HT-29 (cell line): ENCODE measurements around the gene COL19A1. TPM values are rescaled to one million over a fixed set of nuclear protein-coding genes. Genes with fewer than 3 reads are reported as not detected.
"Not testable (repeated sequence)": the region's sequence is repeated elsewhere in the genome, so short reads cannot be mapped to it uniquely, and the experiment has no call there.

Source experiments
- DNase-seq: peaks from one replicate; pipeline ENCODE4 v3.0.0-alpha.2; 2015; ENCODE audit warnings: low spot score
- total RNA-seq: library from RNA; depleted of rRNA; stranded (reverse); fragments of >200 nt; shearing (Covaris generic); gene quantifications from 2 replicates; pipeline ENCODE4 v1.2.3, GENCODE V29; 2014

The COL19A1 gene
- total RNA-seq, 1 experiment from 2014 or later = not detected

DNA sequence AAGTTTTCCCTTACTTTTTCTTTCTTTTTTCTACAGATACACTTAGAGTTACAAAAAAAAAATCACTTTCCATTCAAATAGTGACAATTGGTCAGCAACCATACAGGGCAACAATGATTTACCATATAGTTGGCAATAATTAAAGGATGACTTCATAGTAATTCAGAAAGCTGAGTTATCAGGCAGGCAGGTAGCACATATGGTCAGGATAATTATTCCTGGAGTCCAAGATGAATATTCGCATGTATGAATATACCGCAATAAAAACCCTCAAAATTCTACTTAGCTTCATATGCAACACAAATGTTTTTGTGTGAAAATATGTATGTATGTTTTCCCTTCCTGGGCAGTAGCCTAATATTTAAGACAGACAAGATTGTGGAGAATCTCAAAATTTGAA lies 34.5 kb downstream of the COL19A1 start:
- DNase-seq = no peak

DNA sequence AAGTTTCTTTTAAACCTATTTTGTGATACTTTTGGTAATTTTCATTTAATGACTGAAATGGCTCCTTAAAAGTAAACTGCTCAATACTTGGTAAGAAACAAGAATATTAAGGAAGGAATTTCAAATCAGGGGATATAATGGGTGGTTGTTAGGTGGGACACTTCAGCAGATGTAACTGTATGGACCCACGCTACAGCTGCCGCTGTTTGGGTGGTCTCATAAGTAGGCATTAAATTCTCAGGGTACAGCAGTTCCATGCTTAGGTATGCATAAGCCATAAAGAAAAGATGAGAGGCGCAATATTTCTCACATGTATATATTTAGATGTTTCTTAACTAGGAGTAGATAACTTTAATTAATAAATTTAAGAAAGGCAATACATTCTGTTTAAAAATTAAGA lies 35.0 kb downstream of the COL19A1 start:
- DNase-seq = no peak

DNA sequence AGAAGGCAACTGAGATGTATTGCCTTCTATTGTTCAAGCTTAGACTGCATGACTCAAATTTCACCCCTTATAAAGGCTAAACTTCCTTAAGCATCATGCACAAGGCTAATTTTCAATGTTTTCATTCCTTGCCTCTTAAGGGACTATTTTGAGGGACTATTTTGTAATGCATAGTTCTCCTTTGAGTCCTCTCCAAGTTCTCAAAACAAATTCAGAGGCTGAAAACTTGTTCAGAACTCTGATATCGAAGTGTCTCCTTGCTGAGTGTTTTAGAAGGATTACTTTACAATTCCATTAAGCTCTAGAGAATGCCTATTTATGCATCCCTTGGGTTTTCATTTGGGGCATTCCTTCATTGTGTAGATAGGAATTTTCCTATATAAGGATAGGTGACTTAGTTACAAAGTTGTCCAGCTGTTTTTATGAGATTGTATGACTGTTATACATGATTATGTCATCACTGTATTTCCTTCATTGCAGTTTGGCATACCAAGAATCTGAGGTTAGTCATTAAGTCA lies 41.7 kb downstream of the COL19A1 start:
- no peak for DNase-seq

DNA sequence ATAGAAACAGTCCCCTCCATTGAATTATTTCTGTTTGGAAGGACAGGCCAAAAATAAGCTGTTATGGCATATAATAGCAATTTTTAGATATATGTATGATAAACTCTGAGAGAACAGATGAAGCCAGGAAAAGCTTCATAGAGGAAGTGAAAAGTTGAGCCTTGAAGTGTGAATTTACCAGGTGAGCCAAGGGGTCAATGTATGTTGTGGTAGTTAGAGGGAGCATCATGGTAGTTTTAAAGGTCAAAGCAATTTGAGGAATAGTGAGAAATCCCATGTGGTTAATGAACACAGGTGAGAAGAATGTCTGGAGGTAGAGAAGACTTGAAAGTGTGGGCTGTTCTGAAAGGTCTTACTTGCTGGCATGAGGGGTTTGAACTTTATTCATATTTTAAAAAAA lies 47.0 kb downstream of the COL19A1 start:
- DNase-seq = no peak

DNA sequence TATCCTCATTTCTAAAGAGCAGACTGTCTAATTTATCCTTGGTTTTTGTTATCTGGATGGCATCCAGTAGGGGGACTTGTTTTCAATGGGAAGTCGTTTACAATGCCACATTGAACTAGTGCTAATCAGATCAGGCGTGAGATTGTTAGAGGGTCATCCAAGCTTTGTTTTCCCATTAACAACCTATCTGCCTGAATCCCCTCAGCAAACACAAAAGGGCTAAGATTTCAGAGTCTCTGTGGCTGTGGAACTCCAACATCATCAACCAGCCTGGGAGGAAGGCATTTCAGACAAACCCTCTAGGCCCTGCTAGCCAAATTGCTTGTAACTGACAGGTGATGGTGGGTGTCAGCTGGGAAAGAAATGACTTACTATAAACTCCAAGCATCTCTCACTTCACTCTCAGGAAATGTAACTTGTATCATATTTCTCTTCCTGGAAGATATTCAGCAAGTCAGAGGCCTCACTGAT lies 47.7 kb downstream of the COL19A1 start:
- DNase-seq = no peak

DNA sequence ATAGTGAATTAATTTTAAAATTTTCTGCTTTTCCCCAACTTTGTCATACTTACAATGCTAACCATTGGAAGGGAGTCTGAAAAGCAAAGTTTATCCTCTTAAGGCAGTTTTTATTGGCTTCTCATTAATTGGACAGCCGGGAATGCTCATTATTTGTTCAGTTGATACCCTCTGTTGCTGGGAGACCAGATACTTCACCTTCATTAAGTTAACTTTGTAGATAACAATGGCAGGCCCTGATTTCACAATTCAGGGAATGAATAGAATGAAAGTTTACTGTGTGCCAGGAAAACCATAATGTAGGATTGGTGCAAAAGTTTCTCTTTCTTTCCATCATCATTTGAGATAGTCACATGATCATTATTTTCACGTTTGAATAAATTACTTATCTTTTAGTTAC lies 49.0 kb downstream of the COL19A1 start:
- no peak for DNase-seq

DNA sequence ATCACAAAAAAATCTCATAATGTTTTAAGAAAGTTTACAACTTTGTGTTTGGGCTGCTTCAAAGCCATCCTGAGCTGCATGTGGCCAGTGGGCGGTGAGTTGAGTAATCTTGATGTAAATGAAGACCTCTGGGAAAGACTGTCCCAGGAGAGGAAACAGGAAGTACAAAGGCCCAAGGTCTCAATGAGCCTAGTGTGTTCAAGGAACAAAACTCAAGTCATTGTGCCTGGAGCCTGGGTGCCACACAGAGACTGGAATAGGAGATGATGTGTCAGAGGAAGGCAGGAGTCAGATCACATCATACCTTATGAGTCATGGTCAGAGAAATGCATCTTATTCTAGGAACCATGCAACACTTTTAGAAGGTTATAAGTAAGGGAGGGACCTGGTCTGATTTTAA lies 51.5 kb downstream of the COL19A1 start:
- no peak for DNase-seq

DNA sequence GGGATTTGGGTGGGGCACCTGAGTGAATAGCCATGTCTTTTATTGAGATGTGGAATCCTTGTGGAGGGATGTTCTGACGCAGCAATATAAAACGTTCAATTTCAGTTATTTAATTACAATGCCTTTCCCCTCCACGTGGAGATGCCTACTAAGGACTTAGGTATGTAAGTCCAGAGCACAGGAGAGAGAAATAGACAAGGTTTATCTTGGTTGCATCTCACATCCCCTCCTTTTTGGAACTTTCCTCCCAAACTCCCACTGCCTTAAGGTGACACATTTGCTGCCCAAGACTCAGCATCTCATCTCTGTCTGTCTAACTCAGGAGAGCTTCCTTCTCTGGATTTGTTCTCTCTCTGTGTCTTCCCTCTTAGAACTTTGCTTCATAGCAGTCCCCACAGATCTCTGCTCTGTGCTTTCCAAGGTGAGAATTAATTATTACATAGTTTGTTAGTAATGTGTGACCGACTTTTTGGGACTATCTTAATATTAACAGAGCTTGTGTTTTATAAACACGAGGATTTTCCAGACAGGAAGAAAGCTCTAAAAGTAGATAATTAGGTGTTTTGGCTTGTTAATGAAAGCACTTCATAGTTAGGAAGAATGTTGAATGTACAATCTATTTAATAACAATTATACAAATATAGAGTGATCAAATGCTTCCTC lies 52.6 kb downstream of the COL19A1 start:
- no peak for DNase-seq

DNA sequence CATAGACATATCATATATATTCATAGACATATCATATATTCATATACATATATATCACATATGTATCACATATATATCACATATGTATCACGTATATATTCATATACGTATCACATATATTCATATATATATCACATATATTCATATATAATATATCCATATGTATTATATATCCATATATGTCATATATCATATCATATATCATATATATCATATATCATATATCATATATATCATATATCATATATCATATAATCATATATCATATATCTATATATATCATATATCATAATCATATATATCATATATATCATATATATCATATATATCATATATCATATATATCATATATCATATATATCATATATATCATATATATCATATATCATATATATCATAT lies 54.7 kb downstream of the COL19A1 start:
- DNase-seq = not testable (repeated sequence)

DNA sequence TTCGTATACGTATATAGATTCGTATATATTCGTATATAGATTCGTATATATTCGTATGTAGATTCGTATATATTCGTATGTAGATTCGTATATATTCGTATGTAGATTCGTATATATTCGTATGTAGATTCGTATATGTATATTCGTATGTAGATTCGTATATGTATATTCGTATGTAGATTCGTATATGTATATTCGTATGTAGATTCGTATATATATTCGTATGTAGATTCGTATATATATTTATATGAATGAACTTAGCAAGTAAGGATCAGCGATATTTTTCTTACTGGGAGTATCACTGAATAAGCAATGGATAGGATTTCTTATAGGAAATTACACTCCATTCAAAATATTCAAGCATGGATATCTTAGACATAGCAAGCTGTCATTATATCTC lies 55.3 kb downstream of the COL19A1 start:
- DNase-seq = not testable (repeated sequence)

DNA sequence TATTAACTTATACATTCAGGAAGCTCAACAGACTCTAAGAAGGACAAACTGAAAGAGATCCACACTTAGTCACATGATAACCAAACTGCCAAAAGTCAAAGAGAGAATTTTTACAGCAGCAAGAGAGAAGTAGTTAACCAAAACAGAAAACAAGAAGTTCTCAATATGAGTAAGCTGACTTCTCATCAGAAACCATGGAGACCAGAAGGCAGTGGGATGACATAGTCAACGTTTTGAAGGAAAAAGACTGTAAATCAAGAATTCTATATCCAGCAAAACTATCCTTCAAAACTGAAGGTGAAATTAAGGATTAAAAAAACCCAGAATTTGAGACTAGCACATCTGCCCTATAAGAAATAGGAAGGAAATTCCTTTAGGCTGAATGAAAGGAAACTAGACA lies 60.4 kb downstream of the COL19A1 start:
- no peak for DNase-seq

DNA sequence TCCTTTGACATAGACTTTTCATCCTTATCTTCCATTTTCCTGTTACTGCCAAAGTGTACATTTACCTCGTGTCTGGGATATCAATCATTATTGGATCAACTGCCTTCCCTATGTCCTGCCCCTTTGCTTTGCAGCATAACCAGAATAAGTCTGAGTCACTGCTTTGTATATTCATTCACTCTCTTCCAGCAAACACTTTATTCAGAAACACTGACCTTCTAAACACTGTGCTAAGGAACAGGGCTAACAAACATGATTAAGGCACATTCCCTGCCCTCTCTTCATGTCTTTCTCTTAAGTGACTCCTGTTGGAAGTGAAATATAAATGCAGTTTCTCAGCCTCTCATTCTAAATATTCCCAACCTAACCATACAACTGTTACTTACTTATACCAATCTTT lies 66.9 kb downstream of the COL19A1 start:
- DNase-seq = no peak

DNA sequence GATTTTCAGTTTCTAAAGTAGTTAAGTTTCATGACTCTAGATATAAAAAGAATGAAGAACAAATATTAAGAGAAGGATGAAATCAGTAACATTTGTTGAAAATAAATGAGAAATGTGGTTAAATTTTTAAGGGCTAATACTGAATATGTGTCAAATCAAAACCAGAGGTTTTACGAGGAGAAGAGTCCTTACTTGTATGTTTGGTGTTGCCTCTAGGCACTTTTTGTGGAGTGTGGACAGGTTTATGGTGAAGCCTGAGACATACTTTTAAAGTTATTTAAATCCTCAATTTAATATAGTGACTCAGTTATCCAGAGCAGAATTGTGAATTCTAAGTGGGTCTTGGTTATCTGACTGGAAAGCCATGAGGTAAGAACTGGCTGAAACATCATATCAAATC lies 68.7 kb downstream of the COL19A1 start:
- no peak for DNase-seq

DNA sequence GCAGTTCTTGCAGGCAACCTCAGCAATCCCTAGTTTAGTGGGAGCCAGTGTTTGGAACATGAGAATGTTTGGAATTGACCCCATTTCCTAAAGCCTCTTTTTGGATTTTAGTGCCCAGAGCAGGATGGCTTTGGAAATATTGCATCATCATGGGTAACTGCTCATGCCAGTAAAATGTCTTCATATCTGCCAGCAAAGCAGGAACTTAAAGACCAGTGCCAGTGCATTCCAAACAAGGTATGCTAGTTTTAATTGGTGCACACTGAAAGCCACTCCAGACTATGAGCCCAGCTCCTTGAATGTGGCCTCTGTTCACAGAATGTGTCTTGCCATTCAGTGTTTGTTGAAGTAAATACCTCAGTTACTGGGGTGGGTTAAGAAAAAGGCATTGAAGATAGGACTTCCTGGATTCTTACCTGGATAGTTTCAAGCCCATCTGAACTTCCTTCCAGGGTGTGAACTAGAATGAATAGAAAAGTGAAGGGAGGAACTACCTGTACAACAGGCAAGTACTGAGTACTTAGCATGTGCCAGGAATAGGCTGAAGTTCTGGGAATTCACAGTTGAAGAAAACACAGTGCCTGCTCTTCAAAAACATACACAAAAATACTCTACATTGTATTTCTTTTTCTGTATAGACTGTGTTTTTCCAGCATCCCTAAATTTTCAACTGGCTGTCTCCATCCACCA lies 70.5 kb downstream of the COL19A1 start:
- no peak for DNase-seq

DNA sequence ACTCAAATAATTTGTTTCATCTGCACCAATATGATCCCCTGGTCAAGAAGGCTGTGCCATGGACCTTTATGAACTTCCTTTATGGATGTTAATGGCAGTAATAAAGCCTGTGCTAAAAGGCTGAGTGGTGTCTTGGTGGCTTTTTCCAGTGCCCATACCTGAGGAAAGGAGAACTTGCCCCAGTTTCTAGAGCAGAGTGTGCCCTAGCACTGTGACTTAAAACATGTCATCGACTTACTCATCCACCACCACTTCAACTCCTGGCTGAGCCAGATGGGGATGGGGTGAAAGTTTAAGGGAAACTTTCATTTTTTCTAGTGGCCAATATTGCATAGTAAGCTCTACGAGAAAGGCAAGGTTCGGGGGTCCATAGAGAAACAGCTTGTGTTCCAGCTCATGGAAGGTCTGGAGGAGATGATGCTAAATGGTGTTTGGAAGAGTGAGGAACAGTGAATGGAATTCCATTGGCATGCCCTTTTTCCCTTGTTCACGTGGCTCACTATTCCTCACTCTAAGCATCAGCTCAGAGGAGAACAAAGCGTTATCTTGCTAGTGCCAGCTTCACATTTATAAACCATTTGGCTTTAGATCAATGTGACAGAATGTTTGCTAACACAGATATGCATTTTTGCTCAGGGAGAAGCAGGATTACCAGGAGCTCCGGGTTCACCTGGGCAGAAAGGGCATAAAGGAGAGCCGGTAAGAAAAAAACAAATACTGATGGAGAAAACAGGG lies 71.2 kb downstream of the COL19A1 start:
- DNase-seq = no peak

DNA sequence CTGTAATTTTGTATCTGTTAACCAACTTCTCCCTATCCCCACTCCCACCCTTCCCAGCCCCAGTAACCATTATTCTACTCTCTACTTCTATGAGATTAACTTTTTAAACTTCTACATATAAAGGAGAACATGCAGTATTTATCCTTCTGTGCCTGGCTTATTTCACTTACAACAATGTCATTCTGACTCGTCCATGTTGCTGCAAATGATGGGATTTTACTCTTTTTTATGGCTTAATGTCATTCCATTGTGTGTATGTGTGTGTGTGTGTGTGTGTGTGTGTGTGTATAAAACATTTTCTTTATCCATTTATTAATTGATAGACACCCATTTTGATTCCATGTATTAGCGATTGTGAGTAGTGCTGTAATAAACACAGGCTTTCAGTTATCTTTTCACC lies 76.1 kb downstream of the COL19A1 start:
- DNase-seq = no peak

DNA sequence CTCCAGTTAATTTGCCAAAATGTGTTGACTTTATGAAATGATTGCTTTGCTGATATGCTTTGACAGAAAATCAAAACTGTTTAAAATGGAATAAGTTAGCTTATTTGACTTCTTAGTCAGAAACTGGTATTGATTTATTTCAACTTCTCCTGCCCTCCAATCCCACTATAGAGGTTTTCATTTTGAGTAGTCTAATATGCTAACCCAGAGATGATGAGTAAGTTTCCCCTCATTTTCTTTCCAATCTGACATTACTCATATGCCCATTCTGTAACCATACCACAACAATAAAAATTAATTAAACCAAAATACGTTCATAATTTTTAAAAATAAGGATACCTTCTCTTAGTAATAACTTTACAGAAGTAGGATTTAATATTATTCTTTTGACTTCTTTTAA lies 78.8 kb downstream of the COL19A1 start:
- DNase-seq = no peak

DNA sequence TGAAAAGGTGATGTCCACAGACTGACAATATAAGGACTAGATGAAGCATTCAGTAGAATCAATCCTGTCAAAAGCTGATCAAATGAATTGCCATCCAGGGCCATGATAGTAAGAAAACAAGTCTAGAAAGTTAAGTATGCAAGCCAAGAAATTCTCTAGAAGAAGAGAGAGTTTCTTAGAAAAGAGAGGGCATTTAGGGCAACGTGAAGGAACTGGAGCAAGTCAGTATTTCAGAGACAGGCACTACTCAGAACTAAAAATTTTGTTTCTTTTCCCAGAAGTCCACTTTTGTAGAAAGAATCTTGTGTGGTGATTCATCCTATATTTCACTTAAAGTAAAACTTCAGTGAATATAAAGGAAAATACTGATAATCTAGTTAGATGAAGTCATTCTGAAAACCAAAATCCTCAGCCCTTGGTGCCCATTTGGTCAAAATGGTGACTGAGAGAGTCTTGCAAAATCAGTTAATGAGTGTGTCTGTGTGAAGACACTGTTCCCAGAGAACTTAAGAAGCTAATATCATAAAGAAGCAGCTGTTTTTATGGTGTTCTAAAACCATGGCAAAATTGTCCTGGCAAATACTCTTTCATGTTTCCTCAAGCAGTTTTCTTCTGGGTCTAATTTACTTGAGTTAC lies 82.2 kb downstream of the COL19A1 start:
- no peak for DNase-seq

DNA sequence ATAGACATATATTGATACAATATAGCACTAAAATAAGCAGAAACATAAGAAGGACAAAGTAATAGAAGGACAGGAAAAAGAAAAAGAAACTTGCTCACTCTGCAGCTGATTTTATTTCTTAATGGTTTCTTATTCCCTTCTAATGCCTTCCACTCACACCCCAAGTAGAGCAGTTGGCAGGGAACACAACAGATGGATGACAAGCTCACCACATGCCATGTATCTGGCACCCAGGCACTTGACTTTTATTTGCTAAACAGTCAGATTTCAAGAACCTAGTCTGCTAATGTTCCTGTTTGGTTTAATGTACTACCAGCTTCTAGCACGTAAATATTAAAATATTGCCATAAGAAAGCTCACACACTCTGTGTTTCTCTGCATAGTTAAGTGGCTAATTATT lies 87.1 kb downstream of the COL19A1 start:
- DNase-seq = no peak

DNA sequence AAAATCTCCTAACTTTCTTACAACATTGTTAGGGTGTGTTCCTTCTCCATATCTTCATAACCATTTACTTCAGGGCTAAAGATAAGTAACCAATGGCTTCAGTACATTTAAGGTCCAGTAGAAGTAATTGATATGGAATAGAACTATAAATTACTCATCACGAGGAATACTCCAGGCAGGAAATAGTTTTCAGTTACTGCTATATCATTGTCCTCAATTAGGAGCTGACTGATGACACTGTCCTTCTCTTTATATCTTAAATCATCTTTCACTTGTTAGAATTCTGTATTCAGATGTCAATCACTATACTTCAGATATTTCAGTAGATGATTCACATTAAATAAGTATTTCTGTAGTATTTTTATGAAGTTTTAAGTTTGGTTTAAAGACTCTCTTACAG lies 88.4 kb downstream of the COL19A1 start:
- no peak for DNase-seq

DNA sequence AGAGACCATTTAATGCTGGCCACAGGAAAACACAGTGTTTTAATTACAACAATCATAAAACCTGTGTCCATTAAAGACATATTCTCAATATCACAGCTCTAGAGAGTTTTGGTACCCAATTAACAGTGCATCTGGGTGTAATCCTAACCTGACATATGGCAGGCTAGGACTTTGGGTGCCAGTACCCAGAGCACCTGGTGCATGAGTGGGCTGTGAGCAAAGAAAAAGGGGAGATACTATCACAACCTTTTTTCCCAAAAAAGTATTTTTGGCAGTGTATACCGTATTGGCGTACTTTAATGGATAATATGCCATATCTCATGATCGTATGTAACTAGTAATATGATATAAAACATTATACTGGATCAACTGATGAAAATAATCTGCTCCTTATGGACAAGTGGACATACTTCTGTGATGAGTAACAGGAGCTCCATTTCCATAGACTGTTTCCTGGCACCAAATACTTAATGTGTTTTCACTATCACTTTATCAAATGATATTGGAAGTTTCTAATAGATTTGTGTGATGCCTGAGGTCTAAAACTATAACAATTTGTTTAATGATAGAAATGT lies 91.7 kb downstream of the COL19A1 start:
- DNase-seq = no peak

DNA sequence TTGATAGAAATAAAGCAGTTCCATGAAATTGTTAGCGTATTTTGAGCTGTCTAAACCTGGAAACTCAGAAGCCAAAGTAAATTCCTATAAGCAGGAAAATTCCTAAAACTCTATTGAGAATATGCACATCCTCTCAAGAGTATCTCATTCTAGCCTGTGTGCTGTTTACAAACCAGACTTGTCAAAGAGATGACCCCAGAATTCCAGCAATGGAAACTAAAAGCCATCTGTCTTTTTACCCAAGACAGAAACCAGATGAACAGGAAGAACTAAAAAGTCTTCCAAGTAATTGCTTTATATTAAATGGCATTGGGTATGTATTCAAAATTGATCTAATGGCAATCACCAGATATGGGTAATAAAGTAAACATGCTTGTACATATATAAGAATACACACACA lies 92.6 kb downstream of the COL19A1 start:
- no peak for DNase-seq
